Neutrophil (primary cell): ENCODE measurements around the gene UBAP2L.

ENCODE experiments used
- H3K27ac ChIP-seq: fragments of 200-600 bp; sonication (generic); 2 replicates; pipeline ENCODE4 v1.5.1; 2016; ENCODE audit warnings: mild to moderate bottlenecking, moderate library complexity
- H3K27me3 ChIP-seq: fragments of 200-600 bp; sonication (generic); 2 replicates; pipeline ENCODE4 v1.6.0; 2016; ENCODE audit warnings: mild to moderate bottlenecking
- H3K36me3 ChIP-seq: fragments of 200-600 bp; sonication (generic); 2 replicates; pipeline ENCODE4 v1.5.1; 2017
- H3K4me1 ChIP-seq, 2 experiments: fragments of 200-600 bp in 1 of 2; sonication (generic) in 1 of 2; 1 replicate in 1 of 2; 2 replicates in 1 of 2; pipeline versions ENCODE4 v1.5.1 to v1.6.1; 2013 to 2016; ENCODE audit warnings: low read depth in 1 of 2, low read length in 1 of 2, mild to moderate bottlenecking in 1 of 2, moderate library complexity in 1 of 2; ENCODE audit not compliant: control insufficient read depth in 1 of 2, insufficient read depth in 1 of 2
- H3K4me3 ChIP-seq, 2 experiments: fragments of 200-600 bp in 1 of 2; sonication (generic) in 1 of 2; 1 replicate in 1 of 2; 2 replicates in 1 of 2; pipeline ENCODE4 v1.5.1; 2013 to 2016; ENCODE audit warnings: low read depth in 1 of 2, low read length in 1 of 2, mild to moderate bottlenecking in 1 of 2, moderate library complexity in 1 of 2
- H3K9me3 ChIP-seq: fragments of 200-600 bp; sonication (generic); 2 replicates; pipeline ENCODE4 v1.5.1; 2016
- CTCF ChIP-seq: fragments of 200-600 bp; sonication (generic); IDR thresholded peaks from 2 replicates; pipeline ENCODE4 v1.5.1; 2016; ENCODE audit warnings: antibody characterized with exemption

Gene UBAP2L

GRCh38 chr1:154183046-154183915, 37.5 kb upstream of the UBAP2L start:
- no peaks in the 10 kb centered on the region for H3K27me3 ChIP-seq
- H3K27ac ChIP-seq, result peak overlapping the region; percentile 96
- H3K36me3 ChIP-seq, result peaks cover 13% of the 10 kb centered on the region
- H3K4me3 ChIP-seq, result peak overlapping the region; percentile 88 to 99
- TF ChIP-seq CTCF, result peak; percentile 65
- no peaks in the 10 kb centered on the region for H3K9me3 ChIP-seq
- H3K4me1 ChIP-seq, result peaks cover 45 to 48% of the 10 kb centered on the region in 2 experiments

- Histone ChIP-seq H3K4me3 (no peak overlapping the region), H3K27ac (peak overlapping the region; percentile 2), H3K9me3 (no peaks in the 10 kb centered on the region), H3K4me1 (peaks cover 16 to 19% of the 10 kb centered on the region in 2 experiments), H3K27me3 (no peaks in the 10 kb centered on the region), H3K36me3 (no peaks in the 10 kb centered on the region)
- TF ChIP-seq CTCF, result peak; percentile 73
Measured at GRCh38 chr1:154186177-154186576, 34.6 kb upstream of the UBAP2L start.

- Histone ChIP-seq H3K4me3 (no peak overlapping the region), H3K36me3 (no peaks in the 10 kb centered on the region), H3K4me1 (peaks cover 13 to 15% of the 10 kb centered on the region in 2 experiments), H3K27me3 (no peaks in the 10 kb centered on the region), H3K27ac (no peak overlapping the region), H3K9me3 (no peaks in the 10 kb centered on the region)
- no peak for TF ChIP-seq CTCF
Measured at GRCh38 chr1:154186852-154187501, 33.8 kb upstream of the UBAP2L start.

- no peak overlapping the region for H3K4me3 ChIP-seq
- H3K36me3 ChIP-seq, result no peaks in the 10 kb centered on the region
- no peak for TF ChIP-seq CTCF
- peaks cover 10 to 12% of the 10 kb centered on the region in 2 experiments for H3K4me1 ChIP-seq
- no peaks in the 10 kb centered on the region for H3K27me3 ChIP-seq
- no peak overlapping the region for H3K27ac ChIP-seq
- H3K9me3 ChIP-seq, result no peaks in the 10 kb centered on the region
Measured at GRCh38 chr1:154190550-154190949, 30.2 kb upstream of the UBAP2L start.

GRCh38 chr1:154191990-154192461, 28.7 kb upstream of the UBAP2L start, which contains the start of gene TPM3:
Gene TPM3 (minus strand): TSS chr1:154192100. CDS start chr1:154192018, 82 bp downstream.
- Histone ChIP-seq H3K9me3 (no peaks in the 10 kb centered on the region), H3K4me1 (peaks cover 10 to 12% of the 10 kb centered on the region in 2 experiments), H3K27me3 (no peaks in the 10 kb centered on the region), H3K36me3 (no peaks in the 10 kb centered on the region), H3K4me3 (no peak within 1 kb of the TSS), H3K27ac (peak within 1 kb of the TSS; percentile 21)
- no peak for TF ChIP-seq CTCF
